TTC549 (cell line): Measurements from ENCODE around the gene DAAM1.

Experiments used
- FAIRE-seq: peaks from 2 replicates; lab custom pipeline; 2012; peaks lifted over from hg19 to GRCh38; lab: Jason Lieb, UNC

The DAAM1 gene

DNA sequence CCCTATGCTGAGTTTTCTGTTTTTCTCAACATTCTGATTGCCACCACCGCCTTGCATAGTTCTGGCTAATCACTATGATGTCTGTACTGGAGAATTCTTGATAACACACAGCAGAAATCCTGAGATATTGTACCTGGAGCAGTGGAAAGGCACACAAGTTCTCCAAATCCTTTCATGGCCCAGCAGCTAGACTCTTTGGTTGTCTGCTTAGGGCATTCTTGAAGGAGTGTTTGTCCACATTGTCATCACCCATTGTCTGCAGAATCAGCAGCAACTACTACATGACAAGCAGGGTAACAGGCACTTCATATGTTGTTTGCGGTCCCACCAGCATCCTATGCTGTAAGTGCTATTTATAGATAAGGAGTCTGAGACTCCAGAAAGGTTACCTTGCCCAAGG is 128.9 kb downstream of the DAAM1 start:
- FAIRE-seq = no peak

DNA sequence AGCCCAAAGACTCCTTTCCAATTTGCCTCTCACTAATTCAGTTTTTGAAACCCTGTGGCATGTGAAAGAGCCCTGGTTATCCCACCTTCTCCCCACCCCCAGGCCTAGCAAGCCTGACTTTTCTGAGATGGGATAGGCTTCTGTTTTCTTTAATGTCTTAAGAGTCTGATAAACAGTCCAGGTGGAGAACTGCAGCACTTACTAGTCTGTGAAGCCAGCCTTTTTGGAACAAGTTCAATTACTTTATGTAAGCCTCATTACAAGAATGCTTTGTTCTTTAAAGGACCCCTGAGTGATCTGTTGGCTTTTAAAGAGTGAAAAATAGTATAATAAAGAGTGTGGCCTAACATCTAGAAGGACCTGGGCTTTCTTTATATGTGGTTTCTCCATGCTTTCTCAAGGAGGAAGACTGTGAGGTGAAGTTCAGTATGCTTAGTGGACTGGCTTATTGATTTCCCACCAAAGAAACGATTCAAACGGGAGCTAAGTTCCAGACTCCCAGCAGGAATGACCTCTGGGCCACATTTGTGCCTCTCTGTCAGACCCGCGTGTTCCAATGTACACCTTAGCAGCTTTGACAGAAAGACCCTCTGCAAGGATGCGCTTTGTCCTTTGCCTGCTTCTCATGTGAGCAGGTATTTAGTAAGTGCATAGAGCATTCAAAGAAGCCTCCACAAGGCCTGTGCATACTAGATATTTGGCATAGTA is 129.5 kb downstream of the DAAM1 start:
- no peak for FAIRE-seq

GRCh38 chr14:59318908-59319307 is 130.4 kb downstream of the DAAM1 start:
- FAIRE-seq = no peak

- no peak for FAIRE-seq
Measured at GRCh38 chr14:59320361-59320760, 131.9 kb downstream of the DAAM1 start.

- no peak for FAIRE-seq
Measured at GRCh38 chr14:59320763-59321625, 132.5 kb downstream of the DAAM1 start.

- FAIRE-seq = no peak
Measured at GRCh38 chr14:59321626-59321949, 133.1 kb downstream of the DAAM1 start.

GRCh38 chr14:59325906-59326305 is 137.4 kb downstream of the DAAM1 start:
- FAIRE-seq = no peak

GRCh38 chr14:59328454-59328853 is 140.0 kb downstream of the DAAM1 start:
- no peak for FAIRE-seq

DNA sequence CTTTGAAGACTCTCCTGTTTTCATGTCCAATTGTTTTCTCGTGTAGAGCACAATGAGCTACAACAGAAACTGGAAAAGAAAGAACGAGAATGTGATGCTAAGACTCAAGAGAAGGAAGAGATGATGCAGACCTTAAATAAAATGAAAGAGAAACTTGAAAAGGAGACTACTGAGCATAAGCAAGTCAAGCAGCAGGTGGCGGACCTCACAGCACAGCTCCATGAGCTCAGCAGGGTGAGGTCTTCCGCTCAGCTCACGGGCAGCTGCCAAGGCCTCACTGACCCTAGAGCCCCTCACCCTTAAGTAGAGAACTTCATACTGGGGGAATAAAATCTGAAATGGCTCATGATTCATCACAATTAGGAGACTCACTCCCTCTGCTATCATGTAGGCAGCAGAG is 142.0 kb downstream of the DAAM1 start:
- FAIRE-seq = no peak

- FAIRE-seq = no peak
Measured at GRCh38 chr14:59331217-59331616, 142.8 kb downstream of the DAAM1 start.

DNA sequence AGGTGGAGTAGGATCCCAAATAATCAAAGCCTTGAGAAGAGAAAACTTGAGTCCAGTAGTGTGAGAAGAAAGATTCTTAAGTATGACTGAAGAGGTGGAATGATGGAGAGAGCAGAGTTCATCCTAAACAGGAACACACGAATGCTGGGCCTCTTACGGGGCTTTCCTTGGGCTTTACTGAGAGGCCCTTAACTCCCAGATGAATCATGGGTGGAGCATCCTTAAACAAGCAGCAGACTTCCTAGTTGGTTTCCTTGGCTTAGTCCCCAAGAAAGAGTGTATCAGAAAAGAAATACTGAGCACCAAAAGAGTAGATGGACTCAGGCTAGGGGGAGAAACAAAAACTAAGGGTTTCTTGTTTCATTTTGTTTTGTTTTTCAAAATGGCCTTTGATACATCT is 144.3 kb downstream of the DAAM1 start:
- no peak for FAIRE-seq

DNA sequence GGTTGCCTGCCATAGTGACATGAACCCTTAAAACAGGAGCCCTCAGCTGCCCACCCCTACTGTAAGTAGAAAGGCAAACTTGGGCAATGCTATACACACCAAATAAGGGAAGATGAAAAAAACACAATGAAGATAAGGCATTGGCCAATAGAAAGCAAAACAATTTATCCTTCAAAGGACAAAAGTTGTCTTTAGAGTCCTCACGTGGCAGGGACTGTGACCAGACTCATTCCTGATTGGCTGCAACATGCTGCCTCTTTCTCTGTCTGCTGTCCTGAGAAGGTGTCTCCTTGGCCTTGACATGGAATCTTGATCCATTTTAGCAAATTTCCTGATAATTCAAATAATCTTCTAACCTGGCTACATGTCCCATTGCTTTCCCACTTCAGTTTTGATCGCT is 144.8 kb downstream of the DAAM1 start:
- FAIRE-seq = no peak

DNA sequence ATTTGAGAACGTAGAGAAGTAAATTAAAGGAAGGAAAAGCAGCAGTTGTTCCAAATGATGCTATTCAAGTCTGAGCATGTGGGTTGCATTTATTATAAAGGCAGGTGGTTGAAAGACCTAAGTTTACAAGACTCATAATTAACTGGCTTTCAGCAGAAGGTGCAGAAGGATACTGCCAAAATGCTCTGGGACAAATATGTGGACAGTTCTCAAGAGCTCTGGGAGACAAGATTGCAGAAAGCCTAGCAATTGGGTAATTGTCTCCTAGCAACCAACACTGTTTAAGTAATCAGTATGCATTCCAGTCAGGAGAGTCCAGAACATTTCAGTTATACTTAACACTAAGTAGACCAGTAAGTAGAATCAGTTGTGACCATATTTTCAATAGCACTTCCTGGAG is 145.2 kb downstream of the DAAM1 start:
- no peak for FAIRE-seq

- FAIRE-seq = no peak
Measured at GRCh38 chr14:59334253-59334652, 145.8 kb downstream of the DAAM1 start.

DNA sequence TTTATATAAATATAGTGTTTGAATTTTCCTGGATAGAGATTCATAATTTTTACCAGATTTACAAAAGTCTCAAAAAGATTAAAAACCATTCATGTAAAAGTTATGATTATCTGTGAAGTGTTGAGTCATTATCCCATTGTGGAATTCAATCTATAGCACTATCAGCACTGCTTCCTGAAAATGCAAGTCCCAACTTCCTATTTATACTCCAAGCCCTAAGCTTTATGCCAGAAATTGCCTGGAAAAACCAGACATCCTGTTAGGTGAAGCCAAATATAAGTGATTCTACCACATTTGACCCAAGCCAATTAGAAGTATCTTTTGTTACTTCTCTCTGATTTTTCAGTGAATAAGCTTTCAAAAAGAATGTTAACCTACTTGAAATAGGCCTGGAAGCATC is 147.6 kb downstream of the DAAM1 start:
- no peak for FAIRE-seq

GRCh38 chr14:59336706-59337105 is 148.2 kb downstream of the DAAM1 start:
- no peak for FAIRE-seq

DNA sequence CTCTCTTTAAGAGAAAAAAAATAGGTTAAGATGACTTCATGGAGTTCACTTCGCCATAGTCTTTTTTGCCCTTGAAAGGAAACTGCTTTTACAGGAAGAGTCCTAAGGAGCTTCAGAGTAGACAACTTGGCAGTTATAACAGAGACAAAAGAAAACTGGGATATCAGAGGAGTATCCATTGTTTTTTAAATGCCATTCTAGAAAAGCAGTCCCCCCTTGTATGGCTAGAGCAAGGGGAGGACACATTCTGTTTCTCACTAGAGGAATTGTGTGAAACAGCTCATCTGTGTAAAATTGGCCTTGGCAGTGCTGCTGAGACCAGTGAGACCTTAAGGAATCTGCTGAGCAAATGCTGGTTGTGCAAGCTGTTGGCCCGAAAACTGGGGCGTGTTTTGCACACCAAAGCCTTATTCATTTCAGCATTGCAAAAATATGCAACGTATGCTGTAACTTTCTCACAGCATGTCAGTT is 148.7 kb downstream of the DAAM1 start:
- no peak for FAIRE-seq

DNA sequence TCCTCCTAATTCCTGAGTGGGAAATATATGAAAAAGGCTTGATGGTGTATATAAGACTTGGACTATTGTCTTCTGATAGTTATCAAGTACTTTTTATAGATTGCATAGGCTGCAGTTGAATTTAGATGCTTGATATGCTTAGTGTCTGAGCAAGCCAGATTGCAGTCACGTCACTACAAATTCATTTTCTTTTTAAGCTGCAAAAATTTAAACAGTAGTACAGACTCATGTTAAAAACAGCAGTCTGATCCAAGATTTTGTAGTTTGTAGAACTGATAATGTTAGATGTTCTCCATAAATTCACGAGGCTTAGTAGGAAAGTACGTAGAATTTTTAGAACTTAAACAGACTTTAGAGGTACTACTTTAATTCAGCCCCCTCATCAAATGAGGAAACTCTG is 150.3 kb downstream of the DAAM1 start:
- no peak for FAIRE-seq

- no peak for FAIRE-seq
Measured at GRCh38 chr14:59339524-59340330, 151.3 kb downstream of the DAAM1 start.

DNA sequence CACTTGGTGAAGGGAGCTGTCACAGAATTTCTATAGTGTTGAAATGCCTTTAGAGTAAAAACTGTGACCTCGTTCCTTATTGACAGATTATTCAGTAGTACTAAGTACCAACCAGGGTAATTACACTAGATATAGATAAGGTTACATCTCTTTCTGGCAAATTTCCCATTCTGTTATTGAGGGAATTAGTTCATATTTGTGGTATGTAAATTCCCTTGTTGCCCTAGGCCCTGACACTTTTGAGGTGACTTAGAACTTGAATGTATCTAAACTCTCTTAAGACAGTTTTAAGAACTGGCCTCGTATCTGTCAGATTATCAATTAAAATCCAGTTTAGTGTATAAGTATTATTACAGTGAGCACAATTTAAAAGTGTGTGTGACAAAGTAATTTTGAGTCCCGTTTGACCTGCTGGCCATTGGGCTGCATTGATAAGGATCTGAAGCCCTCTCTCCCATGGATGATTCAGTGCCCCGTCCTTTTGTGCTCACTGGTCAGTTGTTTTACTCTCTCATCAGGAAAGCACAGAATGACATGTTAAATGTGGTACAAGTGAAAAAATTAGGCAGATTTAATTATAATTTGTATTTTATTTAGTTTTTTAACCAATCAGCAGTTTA is 153.5 kb downstream of the DAAM1 start:
- no peak for FAIRE-seq

GRCh38 chr14:59342516-59343484 is 154.3 kb downstream of the DAAM1 start:
- no peak for FAIRE-seq
